GM21825 (cell line): Measurements from ENCODE around the gene STARD9.
"Not testable (repeated sequence)": the region's sequence is repeated elsewhere in the genome, so short reads cannot be mapped to it uniquely, and the experiment has no call there.

Experiments
- ATAC-seq: cut with Tn5 transposase; IDR thresholded peaks from one replicate; pipeline ENCODE4 v1.9.1; 2021; ENCODE audit warnings: mild to moderate bottlenecking, moderate library complexity; ENCODE audit not compliant: unreplicated experiment

STARD9 gene

GRCh38 chr15:42623951-42624350 is 48.5 kb downstream of the STARD9 start:
- ATAC-seq = no peak

- ATAC-seq = no peak
These were observed 52.1 kb downstream of the STARD9 start for GRCh38 chr15:42627485-42627884.

- no peak for ATAC-seq
These were observed 53.4 kb downstream of the STARD9 start for GRCh38 chr15:42628761-42629160.

GRCh38 chr15:42632105-42632675 is 56.8 kb downstream of the STARD9 start:
- ATAC-seq = no peak

GRCh38 chr15:42640109-42640508 is 64.7 kb downstream of the STARD9 start:
- ATAC-seq = no peak

GRCh38 chr15:42650208-42651066 is 75.0 kb downstream of the STARD9 start:
- no peak for ATAC-seq

GRCh38 chr15:42665827-42666226 is 90.4 kb downstream of the STARD9 start:
- no peak for ATAC-seq

- no peak for ATAC-seq
These were observed 92.4 kb downstream of the STARD9 start for GRCh38 chr15:42667855-42668254.

GRCh38 chr15:42670451-42670850 is 95.0 kb downstream of the STARD9 start:
- no peak for ATAC-seq

GRCh38 chr15:42672444-42672843 is 97.0 kb downstream of the STARD9 start:
- ATAC-seq = no peak

- no peak for ATAC-seq
These were observed 99.1 kb downstream of the STARD9 start for GRCh38 chr15:42674472-42674871.

- no peak for ATAC-seq
These were observed 99.6 kb downstream of the STARD9 start for GRCh38 chr15:42675021-42675420.

GRCh38 chr15:42679285-42680141 is 104.1 kb downstream of the STARD9 start:
- no peak for ATAC-seq

GRCh38 chr15:42680142-42680482 is 104.7 kb downstream of the STARD9 start:
- ATAC-seq = not testable (repeated sequence)

GRCh38 chr15:42681119-42681518 is 105.7 kb downstream of the STARD9 start:
- no peak for ATAC-seq

GRCh38 chr15:42686281-42686680 is 110.9 kb downstream of the STARD9 start:
- no peak for ATAC-seq

GRCh38 chr15:42687740-42688139 is 112.3 kb downstream of the STARD9 start:
- no peak for ATAC-seq

- ATAC-seq = no peak
These were observed 112.9 kb downstream of the STARD9 start for GRCh38 chr15:42688301-42688700.

GRCh38 chr15:42691308-42691707 is 115.9 kb downstream of the STARD9 start:
- no peak for ATAC-seq

GRCh38 chr15:42691770-42692169 is 116.4 kb downstream of the STARD9 start:
- no peak for ATAC-seq

- no peak for ATAC-seq
These were observed 117.1 kb downstream of the STARD9 start for GRCh38 chr15:42692536-42692935.

- no peak for ATAC-seq
These were observed 117.6 kb downstream of the STARD9 start for GRCh38 chr15:42692997-42693396.
